ENCODE measurements around the gene SLC22A31.
A peak's percentile ranks its signal among the peaks of the same experiment; 100 is the strongest.
"Not testable (repeated sequence)": the region's sequence is repeated elsewhere in the genome, so short reads cannot be mapped to it uniquely, and the experiment has no call there.

The SLC22A31 gene

GRCh38 chr16:89200124-89200849, at the start of gene SLC22A31:
SLC22A31 (minus strand) TSS chr16:89200537; CDS start chr16:89200501, 36 bp downstream.
- DNase-seq: no peak

DNA sequence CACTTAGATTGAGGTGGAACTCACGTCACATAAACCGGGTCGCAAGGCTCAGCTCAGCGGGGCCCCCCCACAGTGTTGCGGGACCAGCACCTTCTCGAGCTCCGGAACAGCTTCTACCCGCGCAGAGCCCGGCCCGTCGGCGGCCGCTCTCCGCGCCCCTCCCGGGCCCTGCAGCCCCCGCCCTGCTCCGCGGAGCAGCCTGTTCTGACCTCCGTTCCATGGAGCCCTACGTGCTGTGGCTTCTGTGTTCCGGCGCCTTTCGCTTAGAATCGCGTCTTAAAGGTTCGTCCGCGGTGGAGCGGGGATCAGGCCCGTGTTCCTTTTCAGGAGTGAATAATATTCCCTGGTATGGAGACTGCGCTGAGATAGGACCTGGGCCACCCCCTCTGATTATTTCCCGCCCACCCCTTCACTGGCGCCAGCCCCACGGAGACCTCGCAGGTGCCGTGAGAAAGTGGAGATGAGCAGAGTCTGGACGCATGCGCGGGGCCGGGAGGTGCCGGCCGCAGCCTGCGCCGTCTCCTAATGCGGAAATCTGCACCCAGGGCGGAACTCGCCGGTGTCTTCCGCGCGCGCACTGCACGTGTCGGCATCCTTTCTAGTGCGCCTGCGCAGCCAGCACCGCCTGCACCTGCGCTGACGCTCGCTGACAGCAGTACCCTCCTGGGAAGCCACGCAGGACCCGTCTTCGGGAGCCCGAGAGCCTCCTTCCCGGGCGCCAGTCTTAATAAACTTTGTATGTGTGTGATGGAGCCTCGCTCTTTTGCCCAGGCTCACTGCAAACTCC, 48.1 kb upstream of the SLC22A31 start:
- no peak for DNase-seq

DNA sequence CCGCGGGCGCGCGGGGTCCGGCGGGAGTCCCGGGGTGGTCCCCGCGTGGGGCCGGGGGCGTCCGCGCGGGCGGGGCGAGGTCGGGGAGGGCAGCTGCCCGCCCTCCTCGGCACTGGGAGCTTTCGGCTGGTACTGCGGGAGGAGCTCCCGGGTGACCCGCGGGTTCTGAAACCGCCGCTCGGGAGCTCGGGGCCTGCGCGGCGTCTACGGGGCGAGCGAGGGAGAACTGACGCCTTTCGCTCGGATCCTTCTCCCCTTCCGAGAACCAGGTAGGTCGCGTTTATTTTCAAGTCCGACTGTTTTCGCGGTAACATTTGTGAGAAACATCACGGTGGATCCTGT, 47.4 kb upstream of the SLC22A31 start:
- DNase-seq: not testable (repeated sequence)

DNA sequence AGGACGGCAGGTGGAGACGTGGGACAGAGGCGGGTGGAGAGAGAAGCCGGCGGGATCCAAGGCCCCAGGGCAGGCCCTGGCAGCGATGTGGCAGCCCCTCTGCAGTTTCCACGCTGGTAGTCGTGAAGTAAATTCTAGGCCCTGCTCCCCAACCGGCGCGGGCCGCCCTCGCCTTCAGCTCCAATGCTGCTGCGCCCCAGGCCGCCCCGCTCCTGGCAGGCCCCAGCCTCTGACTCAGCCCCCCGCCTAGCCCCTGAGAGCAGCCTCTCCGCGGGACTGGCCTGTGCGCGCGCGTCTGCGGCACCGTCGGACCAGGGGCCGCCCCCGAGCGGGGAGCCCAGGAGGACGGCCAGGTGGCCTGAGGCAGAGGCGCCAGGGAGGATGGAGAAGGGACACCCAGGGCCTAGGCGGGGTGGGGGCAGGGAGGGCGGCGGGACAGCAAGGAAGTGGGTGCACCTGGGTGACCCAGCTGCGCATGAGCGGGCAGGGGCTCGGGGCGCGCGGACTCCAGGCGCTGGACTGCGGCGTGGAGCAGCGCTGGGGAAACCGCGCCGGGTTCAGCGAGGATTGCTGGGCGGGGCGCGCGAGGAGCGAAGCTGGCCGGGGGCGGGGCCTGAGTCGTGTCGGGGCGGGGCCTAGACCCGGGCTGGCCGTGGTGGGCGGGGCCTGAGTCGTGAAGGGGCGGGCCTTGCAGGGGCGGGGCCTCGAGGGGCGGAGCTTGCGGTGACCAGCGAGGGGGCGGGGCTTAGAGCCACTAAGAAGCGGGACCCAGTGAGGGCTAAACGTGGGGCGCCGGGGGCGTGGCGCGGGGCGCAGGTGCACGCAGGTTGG, 46.8 kb upstream of the SLC22A31 start:
- peak; percentile 90 for DNase-seq

DNA sequence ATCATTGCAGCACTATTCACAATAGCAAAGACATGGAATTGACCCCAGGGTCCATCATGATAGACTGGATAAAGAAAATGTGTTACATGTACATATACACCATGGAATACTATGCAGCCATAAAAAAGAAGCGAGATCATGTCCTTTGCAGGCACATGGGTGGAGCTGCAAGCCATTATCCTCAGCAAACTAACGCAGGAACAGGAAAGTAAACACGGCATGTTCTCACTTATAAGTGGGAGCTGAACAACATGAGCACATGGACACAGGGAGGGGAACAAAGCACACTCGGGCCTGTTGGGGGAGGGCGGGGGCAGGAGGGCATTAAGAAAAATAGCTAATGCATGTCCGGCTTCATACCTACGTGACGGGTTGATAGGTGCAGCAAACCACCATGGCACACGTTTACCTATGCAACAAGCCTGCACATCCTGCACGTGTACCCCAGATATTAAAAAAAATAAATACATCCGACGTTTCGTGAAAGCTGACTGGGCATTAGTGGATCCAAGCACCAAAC, 46.1 kb upstream of the SLC22A31 start:
- no peak for DNase-seq

DNA sequence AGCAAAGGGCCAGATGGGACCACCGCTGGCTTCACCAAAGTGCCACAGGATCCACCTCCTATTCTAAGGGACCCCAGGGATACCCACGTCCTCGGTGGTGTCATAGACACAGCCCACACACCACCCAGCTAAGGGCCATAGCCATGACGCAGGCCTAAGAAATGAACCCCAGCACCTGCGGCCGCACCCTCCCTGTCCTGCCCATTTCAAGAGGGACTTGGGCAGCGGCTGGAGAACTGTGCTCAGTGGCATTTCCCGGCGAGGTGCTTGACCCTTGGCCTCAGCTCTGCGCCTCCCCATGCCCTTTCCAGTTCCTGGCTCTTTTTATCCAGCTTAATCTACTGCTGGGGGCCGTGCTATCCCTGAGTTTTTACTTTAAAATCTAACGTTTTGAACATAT, 44.4 kb upstream of the SLC22A31 start:
- DNase-seq: no peak

- DNase-seq: not testable (repeated sequence)
These were observed 43.9 kb upstream of the SLC22A31 start for GRCh38 chr16:89244264-89244663.

DNA sequence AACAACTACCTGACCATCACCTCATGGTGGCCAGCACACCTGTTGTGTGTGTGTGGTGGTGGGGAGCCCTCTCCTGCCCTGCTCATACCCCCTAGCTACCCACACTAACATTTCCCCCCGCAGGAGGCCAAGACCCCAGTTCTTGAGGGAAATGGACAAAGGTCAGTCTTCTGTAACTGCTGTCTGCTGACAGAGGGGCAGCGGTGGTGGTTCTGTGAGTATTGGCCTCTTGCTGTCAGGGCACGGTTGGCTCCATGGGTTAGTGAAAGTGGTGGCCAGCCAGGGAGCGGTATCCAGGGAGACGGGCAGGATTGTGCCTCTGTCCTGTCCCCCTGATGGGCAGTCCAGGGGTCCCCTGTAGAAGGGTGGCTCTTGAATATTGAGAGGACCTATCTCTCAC, 43.3 kb upstream of the SLC22A31 start:
- no peak for DNase-seq

- no peak for DNase-seq
These were observed 42.5 kb upstream of the SLC22A31 start for GRCh38 chr16:89242795-89243200.

DNA sequence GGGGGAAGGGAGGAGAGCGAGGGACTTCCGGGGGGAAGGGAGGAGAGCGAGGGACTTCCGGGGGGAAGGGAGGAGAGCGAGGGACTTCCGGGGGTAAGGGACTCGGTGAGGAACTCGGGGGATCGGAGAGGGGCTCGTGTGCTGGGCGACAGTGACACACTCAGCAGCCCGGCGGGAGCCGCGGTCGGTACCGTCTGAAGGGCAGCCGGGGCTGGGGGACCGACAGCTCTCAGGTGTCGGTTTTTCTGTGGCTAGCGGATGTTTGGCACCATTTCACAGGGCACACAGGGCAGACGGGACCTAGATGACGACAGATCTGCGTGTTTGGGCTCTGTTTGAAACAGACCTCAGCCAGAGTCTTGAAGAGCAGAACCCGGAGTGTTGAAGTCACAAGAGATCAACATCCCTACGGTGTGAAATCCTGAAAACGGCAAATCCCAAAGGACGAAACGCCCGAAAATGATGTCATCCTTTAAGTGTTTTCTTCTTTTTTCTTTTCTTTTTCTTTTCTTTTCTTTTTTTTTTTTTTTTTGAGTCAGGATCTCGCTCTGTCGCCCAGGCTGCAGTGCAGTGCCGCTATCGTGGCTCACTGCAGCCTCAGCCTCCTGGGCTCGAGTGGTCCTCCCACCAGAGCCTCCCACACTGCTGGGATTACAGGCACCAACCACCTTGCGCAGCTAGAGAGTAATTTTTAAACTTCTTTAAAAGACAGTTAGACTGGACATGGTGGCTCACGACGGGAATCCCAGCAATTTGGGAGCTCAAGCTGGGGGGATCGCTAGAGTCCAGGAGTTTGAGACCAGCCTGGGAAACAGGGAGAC, 41.1 kb upstream of the SLC22A31 start:
- DNase-seq: peak; percentile 61

GRCh38 chr16:89237733-89238132, 37.4 kb upstream of the SLC22A31 start:
- DNase-seq: no peak

- DNase-seq: no peak
These were observed 33.5 kb upstream of the SLC22A31 start for GRCh38 chr16:89233678-89234490.

- no peak for DNase-seq
These were observed 31.8 kb upstream of the SLC22A31 start for GRCh38 chr16:89232107-89232506.

DNA sequence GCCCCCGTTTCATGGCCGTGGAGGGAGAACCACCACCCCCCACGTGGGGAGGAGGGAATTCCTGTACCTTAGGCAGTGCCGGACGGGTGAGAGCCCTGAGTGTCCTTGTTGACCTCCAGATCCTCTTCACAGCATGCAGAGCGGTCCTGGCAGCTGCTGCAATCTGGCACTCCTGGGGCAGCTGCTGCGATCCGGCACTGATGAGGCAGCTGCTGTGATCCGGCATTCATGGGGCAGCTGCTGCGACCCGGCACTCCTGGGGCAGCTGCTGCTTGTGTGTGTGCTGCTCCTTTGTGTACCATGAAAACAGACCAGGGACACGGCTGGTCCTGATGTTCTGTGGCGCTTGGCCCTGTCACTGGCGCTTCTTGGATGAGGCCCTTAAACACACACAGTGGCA, 29.9 kb upstream of the SLC22A31 start:
- no peak for DNase-seq

DNA sequence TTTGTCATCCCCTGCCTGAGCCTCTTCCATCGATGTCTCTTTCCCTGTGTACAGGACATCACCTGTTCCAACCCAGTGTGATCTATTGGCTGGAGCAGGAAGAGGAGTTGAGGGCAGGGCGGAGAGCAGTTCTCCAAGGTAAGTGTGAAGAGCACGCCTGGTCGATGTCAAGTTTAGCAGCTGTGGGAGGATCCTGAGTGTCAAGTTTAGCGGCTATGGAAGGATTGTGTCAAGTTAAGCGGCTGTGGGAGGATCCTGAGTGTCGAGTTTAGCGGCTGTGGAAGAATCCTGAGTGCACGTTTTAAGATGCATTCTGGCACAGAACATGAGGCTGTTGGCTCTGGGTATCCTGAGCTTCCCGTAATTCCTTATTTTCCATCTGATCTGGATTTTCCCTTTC, 24.3 kb upstream of the SLC22A31 start:
- no peak for DNase-seq

DNA sequence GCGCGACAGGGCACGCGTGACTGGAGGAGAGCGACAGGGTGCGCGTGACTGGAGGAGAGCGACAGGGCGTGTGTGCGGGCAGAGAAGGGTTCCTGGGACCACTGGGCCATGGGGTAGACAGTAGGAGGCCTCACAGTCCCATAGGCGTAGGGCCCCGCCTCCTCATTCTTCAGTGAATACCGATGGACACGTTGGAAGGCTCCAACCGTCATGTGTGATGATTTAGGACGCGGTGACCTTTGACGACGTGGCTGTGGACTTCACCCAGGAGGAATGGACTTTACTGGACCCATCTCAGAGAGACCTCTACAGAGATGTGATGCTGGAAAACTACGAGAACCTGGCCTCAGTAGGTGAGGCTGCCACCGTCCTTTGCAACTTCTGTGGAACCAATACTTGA, 22.6 kb upstream of the SLC22A31 start:
- DNase-seq: no peak

GRCh38 chr16:89221604-89222003, 21.3 kb upstream of the SLC22A31 start:
- DNase-seq: no peak

GRCh38 chr16:89219365-89219764, 19.0 kb upstream of the SLC22A31 start:
- DNase-seq: no peak

- peak; percentile 93 for DNase-seq
These were observed 17.3 kb upstream of the SLC22A31 start, which contains the start of gene ZNF778 for GRCh38 chr16:89217388-89218191. ZNF778 (plus strand) TSS chr16:89217703; CDS start chr16:89221128, 3,425 bp downstream.

DNA sequence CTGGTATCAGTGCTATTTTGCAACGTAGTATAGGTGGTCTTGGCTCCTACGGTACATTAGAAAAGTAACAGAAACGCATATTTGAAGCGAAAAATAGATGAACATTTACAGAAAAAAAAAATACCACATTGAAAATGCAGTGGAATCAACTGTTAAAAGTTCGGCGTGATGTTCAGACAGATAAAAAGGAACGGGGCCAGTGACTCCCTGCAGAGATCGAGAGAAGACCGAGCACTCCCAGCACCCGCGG, 16.7 kb upstream of the SLC22A31 start:
- no peak for DNase-seq
